ENCODE measurements around the gene SYF2.

- TF ChIP-seq ARNTL (CRISPR knock-in tag; IDR thresholded peaks at IDR 0.05; ENCODE audit: borderline replicate concordance, low read depth): no peak
- no peak for TF ChIP-seq ZFP3 (CRISPR knock-in tag; IDR thresholded peaks at IDR 0.05)
- TF ChIP-seq RARB (CRISPR knock-in tag; IDR thresholded peaks at IDR 0.05): no peak
- TF ChIP-seq PPARA (CRISPR knock-in tag; IDR thresholded peaks at IDR 0.05; ENCODE audit: borderline replicate concordance): no peak
- TF ChIP-seq PATZ1 (CRISPR knock-in tag; IDR thresholded peaks at IDR 0.05; ENCODE audit: borderline replicate concordance): no peak
- TF ChIP-seq OSR1 (CRISPR knock-in tag; IDR thresholded peaks at IDR 0.05): no peak
Observed at GRCh38 chr1:25222606-25223005, 9.7 kb downstream of the SYF2 start.
